GM19463 (cell line): ENCODE data around the gene CPT1B.
"Not testable (repeated sequence)": the region's sequence is repeated elsewhere in the genome, so short reads cannot be mapped to it uniquely, and the experiment has no call there.

Source experiments
- ATAC-seq: cut with Tn5 transposase; IDR thresholded peaks from one replicate; pipeline ENCODE4 v1.9.1; 2021; ENCODE audit warnings: mild to moderate bottlenecking, moderate library complexity; ENCODE audit not compliant: unreplicated experiment

The CPT1B gene

GRCh38 chr22:50547263-50547985, 30.8 kb downstream of the CPT1B start:
- no peak for ATAC-seq

GRCh38 chr22:50546326-50547262, 31.6 kb downstream of the CPT1B start:
- no peak for ATAC-seq

- ATAC-seq, result no peak
Observed at GRCh38 chr22:50545522-50546325, 32.5 kb downstream of the CPT1B start, which contains the start of gene KLHDC7B. TSS of gene KLHDC7B (plus strand) at chr22:50545899. CDS start at chr22:50546244, 345 bp downstream.

- no peak for ATAC-seq
Observed at GRCh38 chr22:50544746-50545253, 33.4 kb downstream of the CPT1B start.

GRCh38 chr22:50544078-50544745, 34.0 kb downstream of the CPT1B start:
- ATAC-seq, result no peak

- no peak for ATAC-seq
Observed at GRCh38 chr22:50542416-50542927, 35.8 kb downstream of the CPT1B start.

GRCh38 chr22:50541667-50542026, 36.6 kb downstream of the CPT1B start:
- ATAC-seq, result not testable (repeated sequence)

- no peak for ATAC-seq
Observed at GRCh38 chr22:50540381-50540780, 37.8 kb downstream of the CPT1B start.

- no peak for ATAC-seq
Observed at GRCh38 chr22:50537765-50538164, 40.5 kb downstream of the CPT1B start.

- no peak for ATAC-seq
Observed at GRCh38 chr22:50536226-50536625, 42.0 kb downstream of the CPT1B start.

- ATAC-seq, result no peak
Observed at GRCh38 chr22:50535113-50535512, 43.1 kb downstream of the CPT1B start.

GRCh38 chr22:50533856-50534711, 44.1 kb downstream of the CPT1B start:
- not testable (repeated sequence) for ATAC-seq

- ATAC-seq, result no peak
Observed at GRCh38 chr22:50532824-50533796, 45.1 kb downstream of the CPT1B start.

- no peak for ATAC-seq
Observed at GRCh38 chr22:50531962-50532674, 46.1 kb downstream of the CPT1B start.

GRCh38 chr22:50531546-50531961, 46.7 kb downstream of the CPT1B start:
- ATAC-seq, result no peak

- ATAC-seq, result peak; percentile 22
Observed at GRCh38 chr22:50530877-50531545, 47.2 kb downstream of the CPT1B start.

GRCh38 chr22:50530580-50530876, 47.7 kb downstream of the CPT1B start:
- ATAC-seq, result no peak
